ENCODE data around the gene HASPIN. TPM values are rescaled to one million over a fixed set of nuclear protein-coding genes. Genes with fewer than 3 reads are reported as not detected.

HASPIN gene
- total and polyA plus RNA-seq, 2 experiments from 2014 or later: 6.1 to 35.1 TPM

GRCh38 chr17:3750926-3751325, 27.2 kb downstream of the HASPIN start (continued):
- TF ChIP-seq ZNF462 (CRISPR knock-in tag; IDR thresholded peaks at IDR 0.05): no peak
- TF ChIP-seq ZNF331 (CRISPR knock-in tag; IDR thresholded peaks at IDR 0.05; ENCODE audit: low read depth): no peak
- no peak for TF ChIP-seq STAT1 (IDR thresholded peaks at IDR 0.05; ENCODE audit: unreplicated experiment)
- no peak for TF ChIP-seq ETS1 (IDR thresholded peaks at IDR 0.05)
- TF ChIP-seq EZH2 (IDR thresholded peaks at IDR 0.05; ENCODE audit: low read depth, unreplicated experiment): no peak
- TF ChIP-seq ZNF114 (CRISPR knock-in tag; IDR thresholded peaks at IDR 0.05): no peak
- TF ChIP-seq CTCF (conservative IDR thresholded peaks at IDR 0.05; ENCODE audit: low read depth in 2 of 2): no peak
- TF ChIP-seq POLR2AphosphoS5 (IDR thresholded peaks at IDR 0.05; ENCODE audit: low read depth): no peak
- TF ChIP-seq CREB1 (CRISPR knock-in tag; IDR thresholded peaks at IDR 0.05; ENCODE audit: low read depth): no peak

All from GM23338 (cell line).